Cerebellar nuclear complex (tissue), 1 donor: Measurements from ENCODE around the gene SORBS1.
"Not testable (repeated sequence)": the region's sequence is repeated elsewhere in the genome, so short reads cannot be mapped to it uniquely, and the experiment has no call there.

Source experiments
- DNase-seq, 2 experiments: peaks; one replicate each; lab custom pipeline; 2025; lab: John Stamatoyannopoulos, UW

The SORBS1 gene

GRCh38 chr10:95389176-95389575, 172.0 kb downstream of the SORBS1 start:
- no peak for DNase-seq

- DNase-seq: no peak
Observed at GRCh38 chr10:95388539-95388938, 172.6 kb downstream of the SORBS1 start.

- DNase-seq: no peak
Observed at GRCh38 chr10:95388109-95388471, 173.1 kb downstream of the SORBS1 start.

GRCh38 chr10:95384011-95384704, 177.0 kb downstream of the SORBS1 start:
- DNase-seq: no peak

GRCh38 chr10:95382596-95382995, 178.6 kb downstream of the SORBS1 start:
- DNase-seq: no peak

- no peak for DNase-seq
Observed at GRCh38 chr10:95382174-95382573, 179.0 kb downstream of the SORBS1 start.

GRCh38 chr10:95377950-95378349, 183.2 kb downstream of the SORBS1 start:
- DNase-seq: no peak

GRCh38 chr10:95375418-95375817, 185.8 kb downstream of the SORBS1 start:
- no peak for DNase-seq

- DNase-seq: peak in 1 of 2 experiments; percentile 73
Observed at GRCh38 chr10:95374597-95375209, 186.5 kb downstream of the SORBS1 start.

GRCh38 chr10:95373660-95374059, 187.5 kb downstream of the SORBS1 start:
- DNase-seq: no peak

GRCh38 chr10:95364342-95364741, 196.8 kb downstream of the SORBS1 start:
- DNase-seq: no peak

- peak in 1 of 2 experiments; percentile 25 for DNase-seq
Observed at GRCh38 chr10:95363303-95363912, 197.8 kb downstream of the SORBS1 start.

GRCh38 chr10:95360122-95360714, 201.0 kb downstream of the SORBS1 start:
- no peak for DNase-seq

- DNase-seq: no peak
Observed at GRCh38 chr10:95359466-95359865, 201.7 kb downstream of the SORBS1 start.

GRCh38 chr10:95356190-95356955, 204.8 kb downstream of the SORBS1 start:
- no peak for DNase-seq

- no peak for DNase-seq
Observed at GRCh38 chr10:95355301-95355700, 205.9 kb downstream of the SORBS1 start.

- DNase-seq: no peak
Observed at GRCh38 chr10:95354110-95354509, 207.1 kb downstream of the SORBS1 start.

GRCh38 chr10:95353123-95353522, 208.0 kb downstream of the SORBS1 start:
- no peak for DNase-seq

GRCh38 chr10:95352684-95353083, 208.5 kb downstream of the SORBS1 start:
- DNase-seq: no peak

GRCh38 chr10:95350830-95351228, 210.3 kb downstream of the SORBS1 start:
- peak in 1 of 2 experiments; percentile 16 for DNase-seq

- no peak for DNase-seq
Observed at GRCh38 chr10:95350219-95350829, 210.8 kb downstream of the SORBS1 start.

- not testable (repeated sequence) for DNase-seq
Observed at GRCh38 chr10:95347402-95347766, 213.8 kb downstream of the SORBS1 start.
